Stimulated activated CD4-positive, alpha-beta T cell treated with anti-CD3 and anti-CD28 coated beads, Interleukin-4, amount 100 ng/mL, for 24 hours (primary cell): ENCODE measurements around the gene FBXO24.

Experiments used
- DNase-seq: peaks from one replicate; pipeline ENCODE4 v3.0.0-alpha.2; 2020

The FBXO24 gene

GRCh38 chr7:100598425-100598824 lies 12.3 kb downstream of the FBXO24 start:
- no peak for DNase-seq

GRCh38 chr7:100599911-100600729 lies 14.0 kb downstream of the FBXO24 start:
- DNase-seq: no peak

GRCh38 chr7:100600730-100601038 lies 14.6 kb downstream of the FBXO24 start:
- DNase-seq: no peak

- no peak for DNase-seq
These were observed 17.0 kb downstream of the FBXO24 start for GRCh38 chr7:100602889-100603725.

- DNase-seq: no peak
These were observed 17.5 kb downstream of the FBXO24 start for GRCh38 chr7:100603726-100604027.

- DNase-seq: peak; percentile 70
These were observed 18.2 kb downstream of the FBXO24 start for GRCh38 chr7:100604028-100604975.

GRCh38 chr7:100604976-100605911 lies 19.1 kb downstream of the FBXO24 start:
- DNase-seq: peak; percentile 37

- no peak for DNase-seq
These were observed 20.2 kb downstream of the FBXO24 start for GRCh38 chr7:100606313-100606712.

- no peak for DNase-seq
These were observed 21.0 kb downstream of the FBXO24 start for GRCh38 chr7:100607111-100607510.

- no peak for DNase-seq
These were observed 23.8 kb downstream of the FBXO24 start for GRCh38 chr7:100609958-100610357.

GRCh38 chr7:100611983-100612729 lies 26.0 kb downstream of the FBXO24 start, which contains the start of gene MOSPD3:
MOSPD3 (plus strand) TSS chr7:100612540; CDS start chr7:100612792, 252 bp downstream.
- DNase-seq: peak; percentile 97

- no peak for DNase-seq
These were observed 26.7 kb downstream of the FBXO24 start for GRCh38 chr7:100612730-100613390.

GRCh38 chr7:100613412-100614175 lies 27.5 kb downstream of the FBXO24 start:
- DNase-seq: no peak

- no peak for DNase-seq
These were observed 28.3 kb downstream of the FBXO24 start for GRCh38 chr7:100614308-100614861.

- no peak for DNase-seq
These were observed 34.1 kb downstream of the FBXO24 start for GRCh38 chr7:100620239-100620638.

GRCh38 chr7:100620804-100621203 lies 34.7 kb downstream of the FBXO24 start:
- DNase-seq: no peak

GRCh38 chr7:100621554-100621953 lies 35.4 kb downstream of the FBXO24 start:
- DNase-seq: no peak

GRCh38 chr7:100623951-100624824 lies 38.1 kb downstream of the FBXO24 start:
- DNase-seq: no peak
